GM12878 (cell line): Measurements from ENCODE around the gene PCCA. TPM values are rescaled to one million over a fixed set of nuclear protein-coding genes. Genes with fewer than 3 reads are reported as not detected.

Experiments used
- ATAC-seq: fragments of 200-7000 bp; cut with Tn5 transposase; 3 replicates; pipeline ENCODE4 v1.9.1; 2020; ENCODE audit warnings: mild to moderate bottlenecking, moderate library complexity
- BruUV-seq: library from RNA; stranded (reverse); fragments of 400-500 nt; replicated peaks from 2 replicates; lab custom pipeline; 2021; lab: Mats Ljungman, UMichigan
- CTCF ChIA-PET: fragments of 300-600 bp; sonication (Branson Sonifier 250); formaldehyde crosslinking; extraction: SDS; loops from one replicate; lab custom pipeline; 2021; ENCODE audit warnings: inconsistent platforms; lab: Yijun Ruan, JAX
- POLR2A ChIA-PET: fragments of 350-600 bp; formaldehyde crosslinking; extraction: SDS; loops from one replicate; lab custom pipeline; 2021; ENCODE audit warnings: inconsistent platforms; lab: Charles Lee
- RAD21 ChIA-PET: fragments of 300-600 bp; sonication (Branson Sonifier 250); formaldehyde crosslinking; loops from one replicate; lab custom pipeline; 2023; ENCODE audit warnings: antibody characterized with exemption; ENCODE audit not compliant: unreplicated experiment; lab: Charles Lee
- SMC1A ChIA-PET: fragments of 300-600 bp; sonication (Branson Sonifier 250); formaldehyde crosslinking; loops from one replicate; lab custom pipeline; 2023; ENCODE audit not compliant: unreplicated experiment, uncharacterized antibody; lab: Charles Lee
- DNase-seq: peaks from one replicate; pipeline ENCODE4 v3.0.0-alpha.2; 2011; ENCODE audit warnings: low read depth, low spot score
- FAIRE-seq: peaks from 3 replicates; lab custom pipeline; 2011; peaks lifted over from hg19 to GRCh38; lab: Jason Lieb, UNC
- H2AFZ ChIP-seq: 2 replicates; pipeline ENCODE4 v1.6.0; 2011; ENCODE audit warnings: low read depth, low read length, control low read depth; ENCODE audit not compliant: control insufficient read depth
- H3K27ac ChIP-seq: 2 replicates; pipeline ENCODE4 v1.5.1; 2011; ENCODE audit warnings: control low read depth; ENCODE audit not compliant: control insufficient read depth, insufficient read depth
- H3K27me3 ChIP-seq, 2 experiments: replicated peaks in 1 of 2; 2 replicates each; pipeline versions ENCODE4 v1.6.0 to v1.6.1; 2011; ENCODE audit warnings: low read length in 1 of 2; ENCODE audit not compliant: control insufficient read depth in 2 of 2, insufficient read depth in 2 of 2
- H3K36me3 ChIP-seq, 2 experiments: 2 replicates each; pipeline ENCODE4 v1.5.1; 2011; ENCODE audit warnings: low read length in 1 of 2; ENCODE audit not compliant: control insufficient read depth in 2 of 2, insufficient read depth in 2 of 2
- H3K4me1 ChIP-seq: 2 replicates; pipeline ENCODE4 v1.6.1; 2011; ENCODE audit warnings: mild to moderate bottlenecking, low read length, moderate library complexity, mixed read lengths; ENCODE audit not compliant: control insufficient read depth, insufficient read depth
- H3K4me2 ChIP-seq: 2 replicates; pipeline ENCODE4 v1.6.0; 2011; ENCODE audit warnings: control low read depth; ENCODE audit not compliant: control insufficient read depth, insufficient read depth
- H3K4me3 ChIP-seq: fragments of 200-600 bp; sonication (generic); 2 replicates; pipeline ENCODE4 v1.5.1; 2016
- H3K79me2 ChIP-seq: 2 replicates; pipeline ENCODE4 v1.6.0; 2011; ENCODE audit warnings: low read length; ENCODE audit not compliant: control insufficient read depth, insufficient read depth
- H3K9ac ChIP-seq: 2 replicates; pipeline ENCODE4 v1.8.0; 2011; ENCODE audit warnings: low read length, control low read depth, mixed read lengths; ENCODE audit not compliant: control insufficient read depth, insufficient read depth
- H3K9me3 ChIP-seq: replicated peaks from 3 replicates; pipeline ENCODE4 v1.5.1; 2011; ENCODE audit warnings: mild to moderate bottlenecking, low read length; ENCODE audit not compliant: control insufficient read depth, insufficient read depth
- H4K20me1 ChIP-seq: 2 replicates; pipeline ENCODE4 v1.6.0; 2011; ENCODE audit not compliant: control insufficient read depth, insufficient read depth
- BCL11A ChIP-seq: IDR thresholded peaks from 2 replicates; pipeline ENCODE4 v1.6.1; 2011; ENCODE audit warnings: low read depth, low read length
- EGR1 ChIP-seq, 2 experiments: IDR thresholded peaks; 1 replicate in 1 of 2; 2 replicates in 1 of 2; pipeline ENCODE4 v1.6.1; 2011 to 2012; ENCODE audit warnings: low read depth in 2 of 2, low read length in 2 of 2, borderline replicate concordance in 1 of 2, mild to moderate bottlenecking in 1 of 2, moderate library complexity in 1 of 2
- HDAC6 ChIP-seq: fragments of 200-600 bp; sonication (generic); IDR thresholded peaks from one replicate; pipeline ENCODE4 v1.8.0; 2017; ENCODE audit warnings: antibody characterized with exemption; ENCODE audit not compliant: unreplicated experiment
- NBN ChIP-seq: fragments of 450-650 bp; IDR thresholded peaks from 2 replicates; pipeline ENCODE4 v1.6.1; 2016
- ZNF274 ChIP-seq: IDR thresholded peaks from one replicate; pipeline ENCODE4 v1.8.0; 2011; ENCODE audit not compliant: insufficient read length, insufficient read depth
- WGBS: methylation state at CpG from one replicate; pipeline ENCODE4 v1.1.6; 2016; ENCODE audit warnings: low lambda C conversion rate; ENCODE audit not compliant: insufficient replicate concordance, insufficient coverage; ENCODE audit errors: missing lambda C conversion rate; 5-methylcytosine and 5-hydroxymethylcytosine counted together
- in situ Hi-C: fragments of 300-500 bp; cut with MboI; formaldehyde crosslinking; loops from 9 replicates; pipeline ENCODE4 v1.14.3; 2018; ENCODE audit warnings: mixed read lengths
- intact Hi-C: fragments of 100-400 bp; cut with micrococcal nuclease; formaldehyde crosslinking; loops from one replicate; pipeline ENCODE4 v1.14.2; 2022; ENCODE audit not compliant: unreplicated experiment
- polyA plus RNA-seq, 11 experiments: library from polyadenylated mRNA; depleted of rRNA in 4 of 11; unstranded in 6 of 11; stranded (reverse) in 5 of 11; fragments of >200 nt; fragmentation: Nextera tagmentation in 4 of 11; fragmentation: Illumina TruSeq in 1 of 11; extraction: Ambion mirVana in 4 of 11; extraction: Trizol in 1 of 11; gene quantifications; 1 replicate in 1 of 11; 2 replicates in 10 of 11; pipeline versions ENCODE4 v1.2.1 to v1.2.3, GENCODE V29; 2011 to 2016; ENCODE audit warnings: inconsistent platforms in 2 of 11, missing spikeins in 2 of 11, low read depth in 1 of 11
- total RNA-seq, 4 experiments: library from RNA; depleted of rRNA in 3 of 4; stranded (reverse); fragments of >200 nt in 3 of 4; fragmentation: Illumina TruSeq in 1 of 4; extraction: Trizol in 1 of 4; gene quantifications; 2 replicates each; pipeline versions ENCODE4 v1.2.1 to v1.2.3, GENCODE V29; 2013 to 2021
- TF ChIP-seq, protein P1 (sequence below): fragments of 450-650 bp; IDR thresholded peaks from 2 replicates; pipeline ENCODE4 v1.6.1; 2017; ENCODE audit warnings: mild to moderate bottlenecking, moderate library complexity
- TF ChIP-seq, protein P2 (sequence below), 3 experiments: IDR thresholded peaks in 2 of 3; conservative IDR thresholded peaks in 1 of 3; 2 replicates each; pipeline ENCODE4 v1.5.1; 2011; ENCODE audit warnings: low read depth in 3 of 3, low read length in 3 of 3, mild to moderate bottlenecking in 3 of 3, control low read depth in 2 of 3, moderate library complexity in 2 of 3, inconsistent platforms in 1 of 3, mixed read lengths in 1 of 3; ENCODE audit not compliant: control insufficient read depth in 2 of 3, insufficient read depth in 1 of 3; ENCODE audit errors: extremely low read depth in 1 of 3
- TF ChIP-seq, protein P3 (sequence below): fragments of 450-650 bp; IDR thresholded peaks from 2 replicates; pipeline ENCODE4 v1.6.1; 2017; ENCODE audit warnings: antibody characterized with exemption, mild to moderate bottlenecking, moderate library complexity
- TF ChIP-seq, protein P4 (sequence below): fragments of 450-650 bp; IDR thresholded peaks from 2 replicates; pipeline ENCODE4 v1.6.1; 2016; ENCODE audit warnings: mild to moderate bottlenecking

PCCA gene
- total and polyA plus RNA-seq, 10 of the 15 experiments (the other 5 are each of a cell fraction or from before 2014, with no cell fraction given) = 5.9 to 18.2 (median 12.4) TPM

DNA sequence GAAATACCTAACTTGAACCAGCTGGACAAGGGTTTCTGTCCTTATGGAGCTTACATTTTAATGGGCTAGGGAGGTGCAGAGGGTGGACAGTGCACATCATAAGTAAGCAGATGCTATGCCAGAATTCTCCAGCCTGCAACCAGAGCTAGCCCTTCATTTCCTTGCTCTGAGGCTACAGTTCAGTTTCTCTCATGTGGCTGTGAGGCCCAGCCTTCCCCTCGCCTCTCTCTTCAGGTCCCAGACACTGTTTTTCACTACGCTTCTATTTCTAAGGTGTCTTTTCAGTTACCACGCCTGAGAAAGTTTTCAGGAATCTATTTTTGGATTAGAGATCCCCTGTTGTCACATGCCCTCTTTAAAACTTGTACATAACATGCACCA, 141.9 kb downstream of the PCCA start (continued):
- TF ChIP-seq, protein P1, sequence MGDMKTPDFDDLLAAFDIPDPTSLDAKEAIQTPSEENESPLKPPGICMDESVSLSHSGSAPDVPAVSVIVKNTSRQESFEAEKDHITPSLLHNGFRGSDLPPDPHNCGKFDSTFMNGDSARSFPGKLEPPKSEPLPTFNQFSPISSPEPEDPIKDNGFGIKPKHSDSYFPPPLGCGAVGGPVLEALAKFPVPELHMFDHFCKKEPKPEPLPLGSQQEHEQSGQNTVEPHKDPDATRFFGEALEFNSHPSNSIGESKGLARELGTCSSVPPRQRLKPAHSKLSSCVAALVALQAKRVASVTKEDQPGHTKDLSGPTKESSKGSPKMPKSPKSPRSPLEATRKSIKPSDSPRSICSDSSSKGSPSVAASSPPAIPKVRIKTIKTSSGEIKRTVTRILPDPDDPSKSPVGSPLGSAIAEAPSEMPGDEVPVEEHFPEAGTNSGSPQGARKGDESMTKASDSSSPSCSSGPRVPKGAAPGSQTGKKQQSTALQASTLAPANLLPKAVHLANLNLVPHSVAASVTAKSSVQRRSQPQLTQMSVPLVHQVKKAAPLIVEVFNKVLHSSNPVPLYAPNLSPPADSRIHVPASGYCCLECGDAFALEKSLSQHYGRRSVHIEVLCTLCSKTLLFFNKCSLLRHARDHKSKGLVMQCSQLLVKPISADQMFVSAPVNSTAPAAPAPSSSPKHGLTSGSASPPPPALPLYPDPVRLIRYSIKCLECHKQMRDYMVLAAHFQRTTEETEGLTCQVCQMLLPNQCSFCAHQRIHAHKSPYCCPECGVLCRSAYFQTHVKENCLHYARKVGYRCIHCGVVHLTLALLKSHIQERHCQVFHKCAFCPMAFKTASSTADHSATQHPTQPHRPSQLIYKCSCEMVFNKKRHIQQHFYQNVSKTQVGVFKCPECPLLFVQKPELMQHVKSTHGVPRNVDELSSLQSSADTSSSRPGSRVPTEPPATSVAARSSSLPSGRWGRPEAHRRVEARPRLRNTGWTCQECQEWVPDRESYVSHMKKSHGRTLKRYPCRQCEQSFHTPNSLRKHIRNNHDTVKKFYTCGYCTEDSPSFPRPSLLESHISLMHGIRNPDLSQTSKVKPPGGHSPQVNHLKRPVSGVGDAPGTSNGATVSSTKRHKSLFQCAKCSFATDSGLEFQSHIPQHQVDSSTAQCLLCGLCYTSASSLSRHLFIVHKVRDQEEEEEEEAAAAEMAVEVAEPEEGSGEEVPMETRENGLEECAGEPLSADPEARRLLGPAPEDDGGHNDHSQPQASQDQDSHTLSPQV = no peak
- TF ChIP-seq, protein P2, sequence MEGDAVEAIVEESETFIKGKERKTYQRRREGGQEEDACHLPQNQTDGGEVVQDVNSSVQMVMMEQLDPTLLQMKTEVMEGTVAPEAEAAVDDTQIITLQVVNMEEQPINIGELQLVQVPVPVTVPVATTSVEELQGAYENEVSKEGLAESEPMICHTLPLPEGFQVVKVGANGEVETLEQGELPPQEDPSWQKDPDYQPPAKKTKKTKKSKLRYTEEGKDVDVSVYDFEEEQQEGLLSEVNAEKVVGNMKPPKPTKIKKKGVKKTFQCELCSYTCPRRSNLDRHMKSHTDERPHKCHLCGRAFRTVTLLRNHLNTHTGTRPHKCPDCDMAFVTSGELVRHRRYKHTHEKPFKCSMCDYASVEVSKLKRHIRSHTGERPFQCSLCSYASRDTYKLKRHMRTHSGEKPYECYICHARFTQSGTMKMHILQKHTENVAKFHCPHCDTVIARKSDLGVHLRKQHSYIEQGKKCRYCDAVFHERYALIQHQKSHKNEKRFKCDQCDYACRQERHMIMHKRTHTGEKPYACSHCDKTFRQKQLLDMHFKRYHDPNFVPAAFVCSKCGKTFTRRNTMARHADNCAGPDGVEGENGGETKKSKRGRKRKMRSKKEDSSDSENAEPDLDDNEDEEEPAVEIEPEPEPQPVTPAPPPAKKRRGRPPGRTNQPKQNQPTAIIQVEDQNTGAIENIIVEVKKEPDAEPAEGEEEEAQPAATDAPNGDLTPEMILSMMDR (IDR thresholded peaks at IDR 0.05 in 2 of 3, conservative IDR thresholded peaks at IDR 0.05 in 1 of 3; ENCODE audit: control insufficient read depth in 2 of 3, extremely low read depth in 1 of 3, insufficient read depth in 1 of 3, low read depth in 3 of 3, low read length in 3 of 3) = no peak
- TF ChIP-seq EGR1 (IDR thresholded peaks at IDR 0.05; ENCODE audit: borderline replicate concordance in 1 of 2, low read depth in 2 of 2, low read length in 2 of 2) = no peak
- TF ChIP-seq NBN = no peak

DNA sequence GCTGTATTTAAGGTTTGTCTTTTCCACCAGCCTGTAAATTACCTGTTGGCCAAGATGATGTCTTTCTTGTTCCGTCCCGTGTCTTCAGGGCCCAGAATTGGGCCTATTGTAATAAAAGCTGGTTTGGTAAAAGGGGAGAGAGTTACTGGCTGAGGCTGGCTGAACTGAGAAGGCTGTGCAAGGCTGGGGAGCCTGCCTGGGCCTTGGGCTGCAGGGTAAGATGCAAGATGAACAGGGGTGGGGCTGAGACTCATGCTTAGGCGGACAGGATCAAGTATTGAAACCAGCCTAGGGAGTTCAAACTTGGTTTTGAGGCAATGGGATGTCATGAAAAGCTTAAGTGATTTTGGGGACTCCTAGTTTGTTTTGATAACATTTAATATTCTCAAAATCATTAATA, 142.3 kb downstream of the PCCA start:
- Histone ChIP-seq H3K27ac (no peak overlapping the region), H3K4me1 (no peaks in the 10 kb centered on the region; the same call in none of the 2 replicates), H3K4me2 (no peak overlapping the region), H3K4me3 (no peak overlapping the region), H3K36me3 (no peaks in the 10 kb centered on the region), H2AFZ (no peak overlapping the region), H3K9me3 (no peaks in the 10 kb centered on the region), H3K9ac (no peak overlapping the region), H3K27me3 (no peaks in the 10 kb centered on the region), H4K20me1 (no peaks in the 10 kb centered on the region), H3K79me2 (no peaks in the 10 kb centered on the region)
- 87% methylated on average over 3 of the region's 3 CpGs for WGBS
- DNase-seq = no peak
- RAD21 ChIA-PET = interaction anchor here (1.2 kb wide), 1 partner anchor 331 kb away, joined by 3 read pairs; no protein-coding TSS in a partner anchor
- intact Hi-C loops = loop anchor here (10.0 kb wide), 1 partner anchor 226 kb away; no protein-coding TSS in a partner anchor
- no peak for ATAC-seq
- FAIRE-seq = no peak
- SMC1A ChIA-PET = interaction anchor here (1.2 kb wide), 1 partner anchor 284 kb away, joined by 3 read pairs; no protein-coding TSS in a partner anchor
- CTCF ChIA-PET = interaction anchor here (0.7 to 6.4 kb wide), 3 partner anchors 29 to 317 kb away, joined by 3 to 74 read pairs (median 4); no protein-coding TSS in a partner anchor
- no TSS peak for BruUV-seq
- POLR2A ChIA-PET = no interaction called here
- in situ Hi-C loops = loop anchor here (10.0 kb wide), 2 partner anchors 284 to 576 kb away; no protein-coding TSS in a partner anchor
- TF ChIP-seq ZNF274 (no peak), BCL11A (no peak), HDAC6 (no peak)
- TF ChIP-seq, protein P3, sequence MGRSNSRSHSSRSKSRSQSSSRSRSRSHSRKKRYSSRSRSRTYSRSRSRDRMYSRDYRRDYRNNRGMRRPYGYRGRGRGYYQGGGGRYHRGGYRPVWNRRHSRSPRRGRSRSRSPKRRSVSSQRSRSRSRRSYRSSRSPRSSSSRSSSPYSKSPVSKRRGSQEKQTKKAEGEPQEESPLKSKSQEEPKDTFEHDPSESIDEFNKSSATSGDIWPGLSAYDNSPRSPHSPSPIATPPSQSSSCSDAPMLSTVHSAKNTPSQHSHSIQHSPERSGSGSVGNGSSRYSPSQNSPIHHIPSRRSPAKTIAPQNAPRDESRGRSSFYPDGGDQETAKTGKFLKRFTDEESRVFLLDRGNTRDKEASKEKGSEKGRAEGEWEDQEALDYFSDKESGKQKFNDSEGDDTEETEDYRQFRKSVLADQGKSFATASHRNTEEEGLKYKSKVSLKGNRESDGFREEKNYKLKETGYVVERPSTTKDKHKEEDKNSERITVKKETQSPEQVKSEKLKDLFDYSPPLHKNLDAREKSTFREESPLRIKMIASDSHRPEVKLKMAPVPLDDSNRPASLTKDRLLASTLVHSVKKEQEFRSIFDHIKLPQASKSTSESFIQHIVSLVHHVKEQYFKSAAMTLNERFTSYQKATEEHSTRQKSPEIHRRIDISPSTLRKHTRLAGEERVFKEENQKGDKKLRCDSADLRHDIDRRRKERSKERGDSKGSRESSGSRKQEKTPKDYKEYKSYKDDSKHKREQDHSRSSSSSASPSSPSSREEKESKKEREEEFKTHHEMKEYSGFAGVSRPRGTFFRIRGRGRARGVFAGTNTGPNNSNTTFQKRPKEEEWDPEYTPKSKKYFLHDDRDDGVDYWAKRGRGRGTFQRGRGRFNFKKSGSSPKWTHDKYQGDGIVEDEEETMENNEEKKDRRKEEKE = no peak
- TF ChIP-seq, protein P4, sequence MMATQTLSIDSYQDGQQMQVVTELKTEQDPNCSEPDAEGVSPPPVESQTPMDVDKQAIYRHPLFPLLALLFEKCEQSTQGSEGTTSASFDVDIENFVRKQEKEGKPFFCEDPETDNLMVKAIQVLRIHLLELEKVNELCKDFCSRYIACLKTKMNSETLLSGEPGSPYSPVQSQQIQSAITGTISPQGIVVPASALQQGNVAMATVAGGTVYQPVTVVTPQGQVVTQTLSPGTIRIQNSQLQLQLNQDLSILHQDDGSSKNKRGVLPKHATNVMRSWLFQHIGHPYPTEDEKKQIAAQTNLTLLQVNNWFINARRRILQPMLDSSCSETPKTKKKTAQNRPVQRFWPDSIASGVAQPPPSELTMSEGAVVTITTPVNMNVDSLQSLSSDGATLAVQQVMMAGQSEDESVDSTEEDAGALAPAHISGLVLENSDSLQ = no peak
